GM12878 (cell line): ENCODE results near the gene RAI14. TPM values are rescaled to one million over a fixed set of nuclear protein-coding genes. Genes with fewer than 3 reads are reported as not detected.

ENCODE experiments used
- ATAC-seq: fragments of 200-7000 bp; cut with Tn5 transposase; 3 replicates; pipeline ENCODE4 v1.9.1; 2020; ENCODE audit warnings: mild to moderate bottlenecking, moderate library complexity
- BruUV-seq: library from RNA; stranded (reverse); fragments of 400-500 nt; replicated peaks from 2 replicates; lab custom pipeline; 2021; lab: Mats Ljungman, UMichigan
- CTCF ChIA-PET: fragments of 300-600 bp; sonication (Branson Sonifier 250); formaldehyde crosslinking; extraction: SDS; loops from one replicate; lab custom pipeline; 2021; ENCODE audit warnings: inconsistent platforms; lab: Yijun Ruan, JAX
- POLR2A ChIA-PET: fragments of 350-600 bp; formaldehyde crosslinking; extraction: SDS; loops from one replicate; lab custom pipeline; 2021; ENCODE audit warnings: inconsistent platforms; lab: Charles Lee
- RAD21 ChIA-PET: fragments of 300-600 bp; sonication (Branson Sonifier 250); formaldehyde crosslinking; loops from one replicate; lab custom pipeline; 2023; ENCODE audit warnings: antibody characterized with exemption; ENCODE audit not compliant: unreplicated experiment; lab: Charles Lee
- SMC1A ChIA-PET: fragments of 300-600 bp; sonication (Branson Sonifier 250); formaldehyde crosslinking; loops from one replicate; lab custom pipeline; 2023; ENCODE audit not compliant: unreplicated experiment, uncharacterized antibody; lab: Charles Lee
- DNase-seq: peaks from one replicate; pipeline ENCODE4 v3.0.0-alpha.2; 2011; ENCODE audit warnings: low read depth, low spot score
- FAIRE-seq: peaks from 3 replicates; lab custom pipeline; 2011; peaks lifted over from hg19 to GRCh38; lab: Jason Lieb, UNC
- H2AFZ ChIP-seq: 2 replicates; pipeline ENCODE4 v1.6.0; 2011; ENCODE audit warnings: low read depth, low read length, control low read depth; ENCODE audit not compliant: control insufficient read depth
- H3K27ac ChIP-seq: 2 replicates; pipeline ENCODE4 v1.5.1; 2011; ENCODE audit warnings: control low read depth; ENCODE audit not compliant: control insufficient read depth, insufficient read depth
- H3K27me3 ChIP-seq, 2 experiments: replicated peaks in 1 of 2; 2 replicates each; pipeline versions ENCODE4 v1.6.0 to v1.6.1; 2011; ENCODE audit warnings: low read length in 1 of 2; ENCODE audit not compliant: control insufficient read depth in 2 of 2, insufficient read depth in 2 of 2
- H3K36me3 ChIP-seq, 2 experiments: 2 replicates each; pipeline ENCODE4 v1.5.1; 2011; ENCODE audit warnings: low read length in 1 of 2; ENCODE audit not compliant: control insufficient read depth in 2 of 2, insufficient read depth in 2 of 2
- H3K4me1 ChIP-seq: 2 replicates; pipeline ENCODE4 v1.6.1; 2011; ENCODE audit warnings: mild to moderate bottlenecking, low read length, moderate library complexity, mixed read lengths; ENCODE audit not compliant: control insufficient read depth, insufficient read depth
- H3K4me2 ChIP-seq: 2 replicates; pipeline ENCODE4 v1.6.0; 2011; ENCODE audit warnings: control low read depth; ENCODE audit not compliant: control insufficient read depth, insufficient read depth
- H3K4me3 ChIP-seq: fragments of 200-600 bp; sonication (generic); 2 replicates; pipeline ENCODE4 v1.5.1; 2016
- H3K79me2 ChIP-seq: 2 replicates; pipeline ENCODE4 v1.6.0; 2011; ENCODE audit warnings: low read length; ENCODE audit not compliant: control insufficient read depth, insufficient read depth
- H3K9ac ChIP-seq: 2 replicates; pipeline ENCODE4 v1.8.0; 2011; ENCODE audit warnings: low read length, control low read depth, mixed read lengths; ENCODE audit not compliant: control insufficient read depth, insufficient read depth
- H3K9me3 ChIP-seq: replicated peaks from 3 replicates; pipeline ENCODE4 v1.5.1; 2011; ENCODE audit warnings: mild to moderate bottlenecking, low read length; ENCODE audit not compliant: control insufficient read depth, insufficient read depth
- H4K20me1 ChIP-seq: 2 replicates; pipeline ENCODE4 v1.6.0; 2011; ENCODE audit not compliant: control insufficient read depth, insufficient read depth
- EED ChIP-seq: sonication (generic); IDR thresholded peaks from 2 replicates; pipeline ENCODE4 v1.6.1; 2016; ENCODE audit warnings: antibody characterized with exemption, low read depth
- KAT2A ChIP-seq: conservative IDR thresholded peaks from 2 replicates; pipeline ENCODE4 v1.6.1; 2011; ENCODE audit warnings: low read depth, low read length; ENCODE audit not compliant: control insufficient read depth
- POLR2AphosphoS2 ChIP-seq: IDR thresholded peaks from 2 replicates; pipeline ENCODE4 v1.6.1; 2011; ENCODE audit warnings: low read depth, mild to moderate bottlenecking, low read length, improper control_type of control experiment, moderate library complexity
- SPI1 ChIP-seq: IDR thresholded peaks from 2 replicates; pipeline ENCODE4 v1.6.1; 2011; ENCODE audit warnings: low read depth, mild to moderate bottlenecking, low read length, moderate library complexity, borderline replicate concordance; ENCODE audit not compliant: insufficient read depth
- TCF12 ChIP-seq: IDR thresholded peaks from 2 replicates; pipeline ENCODE4 v1.6.1; 2011; ENCODE audit warnings: low read depth, mild to moderate bottlenecking, low read length
- ZNF217 ChIP-seq: fragments of 450-650 bp; IDR thresholded peaks from 2 replicates; pipeline ENCODE4 v1.6.1; 2017; ENCODE audit warnings: antibody characterized with exemption, mild to moderate bottlenecking
- WGBS: methylation state at CpG from one replicate; pipeline ENCODE4 v1.1.6; 2016; ENCODE audit warnings: low lambda C conversion rate; ENCODE audit not compliant: insufficient replicate concordance, insufficient coverage; ENCODE audit errors: missing lambda C conversion rate; 5-methylcytosine and 5-hydroxymethylcytosine counted together
- in situ Hi-C: fragments of 300-500 bp; cut with MboI; formaldehyde crosslinking; loops from 9 replicates; pipeline ENCODE4 v1.14.3; 2018; ENCODE audit warnings: mixed read lengths
- intact Hi-C: fragments of 100-400 bp; cut with micrococcal nuclease; formaldehyde crosslinking; loops from one replicate; pipeline ENCODE4 v1.14.2; 2022; ENCODE audit not compliant: unreplicated experiment
- polyA plus RNA-seq, 11 experiments: library from polyadenylated mRNA; depleted of rRNA in 4 of 11; unstranded in 6 of 11; stranded (reverse) in 5 of 11; fragments of >200 nt; fragmentation: Nextera tagmentation in 4 of 11; fragmentation: Illumina TruSeq in 1 of 11; extraction: Ambion mirVana in 4 of 11; extraction: Trizol in 1 of 11; gene quantifications; 1 replicate in 1 of 11; 2 replicates in 10 of 11; pipeline versions ENCODE4 v1.2.1 to v1.2.3, GENCODE V29; 2011 to 2016; ENCODE audit warnings: inconsistent platforms in 2 of 11, missing spikeins in 2 of 11, low read depth in 1 of 11
- total RNA-seq, 4 experiments: library from RNA; depleted of rRNA in 3 of 4; stranded (reverse); fragments of >200 nt in 3 of 4; fragmentation: Illumina TruSeq in 1 of 4; extraction: Trizol in 1 of 4; gene quantifications; 2 replicates each; pipeline versions ENCODE4 v1.2.1 to v1.2.3, GENCODE V29; 2013 to 2021
- TF ChIP-seq, protein P1 (sequence below): fragments of 450-650 bp; formaldehyde crosslinking; IDR thresholded peaks from 2 replicates; pipeline ENCODE4 v1.4.0; 2020; ENCODE audit warnings: mild to moderate bottlenecking, moderate library complexity

Gene RAI14
- total and polyA plus RNA-seq, 10 of the 15 experiments (the other 5 are each of a cell fraction or from before 2014, with no cell fraction given) = 0.18 to 4.6 (median 1.9) TPM

DNA sequence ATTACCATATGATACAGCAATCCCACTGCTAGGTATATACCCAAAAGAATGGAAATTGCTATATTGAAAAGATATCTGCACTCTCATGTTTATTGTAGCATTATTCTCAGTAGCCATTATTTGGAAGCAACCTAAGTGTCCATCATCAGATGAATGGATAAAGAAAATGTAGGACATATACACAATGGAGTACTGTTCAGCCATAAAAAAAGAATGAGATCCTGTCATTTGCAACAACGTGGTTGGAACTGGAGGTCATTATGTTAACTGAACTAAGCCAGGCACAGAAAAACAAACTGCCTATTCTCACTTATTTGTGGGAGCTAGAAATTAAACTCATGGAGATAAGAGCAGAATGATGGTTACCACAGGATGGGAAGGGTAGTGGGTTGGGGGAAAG lies 119.8 kb downstream of the RAI14 start:
- SMC1A ChIA-PET = no interaction called here
- intact Hi-C loops = no loop called here
- CTCF ChIA-PET = no interaction called here
- POLR2A ChIA-PET = no interaction called here
- Histone ChIP-seq H2AFZ (no peak overlapping the region), H3K27ac (no peak overlapping the region), H3K27me3 (no peaks in the 10 kb centered on the region), H4K20me1 (no peaks in the 10 kb centered on the region), H3K4me2 (no peak overlapping the region), H3K9ac (no peak overlapping the region), H3K79me2 (no peaks in the 10 kb centered on the region), H3K4me1 (no peaks in the 10 kb centered on the region), H3K4me3 (no peak overlapping the region), H3K36me3 (no peaks in the 10 kb centered on the region), H3K9me3 (no peaks in the 10 kb centered on the region)
- TF ChIP-seq KAT2A (no peak), SPI1 (no peak), TCF12 (no peak), ZNF217 (no peak), POLR2AphosphoS2 (no peak), EED (no peak)
- TF ChIP-seq, protein P1, sequence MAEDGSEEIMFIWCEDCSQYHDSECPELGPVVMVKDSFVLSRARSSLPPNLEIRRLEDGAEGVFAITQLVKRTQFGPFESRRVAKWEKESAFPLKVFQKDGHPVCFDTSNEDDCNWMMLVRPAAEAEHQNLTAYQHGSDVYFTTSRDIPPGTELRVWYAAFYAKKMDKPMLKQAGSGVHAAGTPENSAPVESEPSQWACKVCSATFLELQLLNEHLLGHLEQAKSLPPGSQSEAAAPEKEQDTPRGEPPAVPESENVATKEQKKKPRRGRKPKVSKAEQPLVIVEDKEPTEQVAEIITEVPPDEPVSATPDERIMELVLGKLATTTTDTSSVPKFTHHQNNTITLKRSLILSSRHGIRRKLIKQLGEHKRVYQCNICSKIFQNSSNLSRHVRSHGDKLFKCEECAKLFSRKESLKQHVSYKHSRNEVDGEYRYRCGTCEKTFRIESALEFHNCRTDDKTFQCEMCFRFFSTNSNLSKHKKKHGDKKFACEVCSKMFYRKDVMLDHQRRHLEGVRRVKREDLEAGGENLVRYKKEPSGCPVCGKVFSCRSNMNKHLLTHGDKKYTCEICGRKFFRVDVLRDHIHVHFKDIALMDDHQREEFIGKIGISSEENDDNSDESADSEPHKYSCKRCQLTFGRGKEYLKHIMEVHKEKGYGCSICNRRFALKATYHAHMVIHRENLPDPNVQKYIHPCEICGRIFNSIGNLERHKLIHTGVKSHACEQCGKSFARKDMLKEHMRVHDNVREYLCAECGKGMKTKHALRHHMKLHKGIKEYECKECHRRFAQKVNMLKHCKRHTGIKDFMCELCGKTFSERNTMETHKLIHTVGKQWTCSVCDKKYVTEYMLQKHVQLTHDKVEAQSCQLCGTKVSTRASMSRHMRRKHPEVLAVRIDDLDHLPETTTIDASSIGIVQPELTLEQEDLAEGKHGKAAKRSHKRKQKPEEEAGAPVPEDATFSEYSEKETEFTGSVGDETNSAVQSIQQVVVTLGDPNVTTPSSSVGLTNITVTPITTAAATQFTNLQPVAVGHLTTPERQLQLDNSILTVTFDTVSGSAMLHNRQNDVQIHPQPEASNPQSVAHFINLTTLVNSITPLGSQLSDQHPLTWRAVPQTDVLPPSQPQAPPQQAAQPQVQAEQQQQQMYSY (CRISPR knock-in tag) = no peak
- in situ Hi-C loops = no loop called here
- FAIRE-seq (no peak), ATAC-seq (no peak), DNase-seq (no peak)
- RAD21 ChIA-PET = no interaction called here
- BruUV-seq = no TSS peak
- WGBS = 0% methylated on average over 1 of the region's 1 CpG
